LHCN-M2 (cell line): ENCODE measurements around the gene GRN. TPM values are rescaled to one million over a fixed set of nuclear protein-coding genes. Genes with fewer than 3 reads are reported as not detected.
"Not testable (repeated sequence)": the region's sequence is repeated elsewhere in the genome, so short reads cannot be mapped to it uniquely, and the experiment has no call there.

Experiments
- DNase-seq: peaks from one replicate; pipeline ENCODE4 v3.0.0-alpha.2; 2012; ENCODE audit warnings: low read depth
- total RNA-seq: library from RNA; depleted of rRNA; stranded (reverse); fragments of >200 nt; gene quantifications from 2 replicates; pipeline ENCODE4 v1.2.3, GENCODE V29; 2014

GRN gene
- total RNA-seq, 1 experiment from 2014 or later = 217 TPM

DNA sequence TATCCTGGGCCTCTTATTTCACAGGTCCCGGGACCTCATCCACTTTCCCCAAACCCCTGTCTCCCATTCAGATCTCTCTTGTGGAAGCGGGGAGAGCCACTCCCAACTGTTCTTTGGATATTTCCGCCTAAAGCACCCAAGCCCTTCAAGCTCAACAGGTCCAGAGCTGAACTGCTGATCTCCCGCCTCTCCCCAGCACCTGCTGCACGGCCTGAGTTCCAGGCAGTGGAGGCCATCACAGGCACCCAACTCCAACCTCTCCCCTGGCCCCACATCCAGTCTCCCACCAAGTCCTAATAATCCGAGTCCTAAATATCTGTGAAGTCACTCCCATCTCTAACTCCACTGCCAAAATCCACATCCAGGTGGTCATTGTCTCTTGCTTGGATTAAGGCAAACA lies 37.8 kb downstream of the GRN start:
- no peak for DNase-seq

DNA sequence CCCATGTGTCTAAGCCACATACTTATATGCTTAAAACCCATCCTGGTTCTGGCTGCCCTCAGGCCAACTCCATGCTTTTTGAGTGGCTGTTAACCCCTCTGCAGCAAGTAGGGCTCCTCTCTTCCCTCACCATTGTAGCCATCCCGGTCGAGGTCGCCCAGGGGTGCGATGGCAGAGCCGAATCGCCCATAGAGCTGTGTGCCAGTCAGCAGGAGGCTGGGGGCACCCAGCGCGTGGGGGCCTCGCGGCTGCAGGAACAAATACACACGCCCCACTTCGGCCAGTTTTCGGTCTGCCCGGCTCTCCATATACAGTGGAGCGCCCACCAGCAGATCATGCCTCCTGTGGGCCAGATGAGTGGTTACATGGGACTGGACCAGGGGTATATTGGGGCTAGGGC lies 38.3 kb downstream of the GRN start:
- DNase-seq = no peak

DNA sequence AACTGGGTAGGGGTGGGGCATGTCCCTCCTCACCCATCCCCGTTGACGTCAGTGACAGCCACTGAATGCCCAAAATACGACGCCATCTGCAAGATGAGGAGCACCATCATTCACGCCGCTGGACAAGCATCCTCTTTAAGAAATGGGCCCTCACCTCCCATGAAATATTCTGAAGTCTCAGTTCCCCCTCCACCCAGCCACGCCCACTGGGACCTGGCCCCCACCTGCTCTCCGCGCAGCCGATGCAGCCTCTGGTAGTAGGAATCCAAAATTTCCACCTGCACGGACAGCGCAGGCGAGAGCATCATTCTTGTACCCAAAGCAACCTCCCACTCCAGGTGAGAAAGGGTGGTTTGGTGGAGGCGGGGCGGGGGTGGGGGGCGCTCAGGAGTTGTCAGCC lies 38.8 kb downstream of the GRN start:
- no peak for DNase-seq

DNA sequence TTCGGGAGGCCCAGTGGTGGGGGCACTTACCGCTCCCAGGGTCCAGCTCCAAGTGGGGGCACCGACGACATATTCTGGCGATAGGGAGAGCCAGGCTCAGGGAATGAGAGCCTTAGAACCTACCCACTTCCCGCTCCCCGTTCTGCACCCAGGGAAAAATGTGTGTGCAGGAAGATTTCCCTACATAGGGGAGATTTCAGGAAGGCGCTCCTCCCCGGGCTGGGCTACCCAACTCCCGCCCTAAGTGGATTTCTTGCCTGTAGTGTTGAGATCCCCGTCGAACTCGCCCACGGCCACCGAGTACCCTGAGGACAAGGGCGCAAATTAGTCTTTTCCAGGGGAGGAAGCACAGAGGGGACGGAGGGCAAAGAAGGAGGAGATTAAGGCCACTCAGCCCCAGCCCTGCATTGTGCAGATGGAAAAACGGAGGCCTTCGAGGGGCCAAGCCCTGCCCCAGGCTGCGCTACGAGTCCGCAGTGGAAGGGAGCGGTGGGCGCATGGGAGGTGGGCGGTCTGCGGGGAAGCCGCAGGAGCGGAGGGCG lies 39.2 kb downstream of the GRN start:
- no peak for DNase-seq

DNA sequence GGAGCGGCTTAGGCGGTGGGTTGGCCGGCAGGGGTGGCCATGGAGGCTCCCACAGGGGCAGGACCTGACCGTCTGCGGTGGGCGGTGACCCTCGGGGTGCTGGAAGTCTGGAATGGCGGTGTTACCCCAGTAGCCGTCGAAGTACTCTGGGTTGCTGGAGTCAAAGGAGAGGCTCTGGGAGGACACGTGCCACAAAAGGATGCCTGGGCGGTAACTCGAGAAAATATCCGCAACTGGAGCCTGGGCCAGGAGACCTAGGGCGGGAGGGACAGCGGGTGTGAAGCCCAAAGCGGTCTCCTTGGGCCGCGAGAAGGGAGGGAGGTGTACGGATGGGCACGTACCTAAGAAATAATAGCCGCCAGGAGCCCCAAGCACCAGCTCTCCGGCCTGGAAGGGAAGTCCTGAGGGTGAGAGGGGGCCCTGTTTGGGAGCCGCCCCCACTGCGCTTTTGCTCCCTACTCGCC lies 39.8 kb downstream of the GRN start:
- DNase-seq = no peak

DNA sequence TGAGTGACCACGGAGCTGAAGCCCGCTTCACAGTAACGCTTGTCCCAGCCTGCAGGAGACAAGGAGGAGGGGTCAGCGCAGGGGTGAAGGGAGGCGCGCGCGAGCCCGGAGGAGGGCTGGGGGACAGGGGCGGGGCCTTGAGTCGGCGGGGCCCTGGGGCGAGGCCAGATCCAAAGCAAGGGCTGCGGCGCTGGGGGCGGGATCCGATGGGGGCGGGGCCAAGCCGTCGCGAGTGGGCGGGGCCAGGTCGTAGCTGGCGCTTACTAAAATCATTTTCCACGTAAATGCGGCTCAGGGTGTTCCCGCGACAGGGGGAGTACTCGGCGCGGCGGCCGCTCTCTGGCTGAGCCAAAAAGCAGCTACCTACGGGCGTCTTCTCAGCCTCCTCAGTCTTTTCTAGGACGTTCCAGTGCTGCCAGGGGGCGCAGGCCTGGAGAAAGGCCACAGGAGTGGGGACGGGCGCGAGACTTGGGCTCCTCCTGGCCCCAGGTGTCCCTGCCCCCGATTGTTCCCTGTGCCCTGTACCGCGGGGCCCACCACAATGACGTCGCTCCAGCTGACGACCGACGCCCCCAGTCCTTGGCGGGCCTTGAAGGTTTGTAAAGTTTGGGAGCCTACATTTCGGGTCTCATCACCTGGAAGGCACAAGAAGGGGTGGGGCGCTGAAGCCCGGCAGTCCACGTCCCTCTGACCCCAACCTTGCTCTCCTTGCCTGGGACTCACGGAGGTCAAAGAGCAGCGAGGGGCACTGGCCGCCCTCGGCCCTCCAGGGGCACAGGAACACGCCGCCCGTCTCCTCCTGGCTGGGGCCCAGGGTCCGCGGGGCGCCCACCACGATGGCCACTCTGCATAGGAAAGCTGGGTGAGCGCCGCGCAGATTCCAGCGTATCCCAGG lies 40.4 kb downstream of the GRN start:
- DNase-seq = peak; percentile 56

DNA sequence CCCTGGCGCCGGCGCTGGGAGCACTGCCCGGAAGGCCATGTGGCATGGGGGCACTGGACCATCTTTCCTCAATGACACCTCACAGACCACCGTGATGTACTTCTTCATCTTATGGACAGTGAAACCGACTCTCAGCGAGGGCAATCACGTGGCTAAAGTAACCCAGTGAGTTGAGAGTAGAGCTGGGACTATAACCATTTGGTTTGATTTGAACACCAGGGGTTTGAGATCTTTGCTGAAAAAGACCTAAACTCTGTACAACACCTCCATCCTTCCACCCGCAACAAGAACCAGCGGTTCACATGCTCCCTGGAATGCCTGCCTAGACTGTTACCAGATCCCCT lies 41.1 kb downstream of the GRN start:
- no peak for DNase-seq

DNA sequence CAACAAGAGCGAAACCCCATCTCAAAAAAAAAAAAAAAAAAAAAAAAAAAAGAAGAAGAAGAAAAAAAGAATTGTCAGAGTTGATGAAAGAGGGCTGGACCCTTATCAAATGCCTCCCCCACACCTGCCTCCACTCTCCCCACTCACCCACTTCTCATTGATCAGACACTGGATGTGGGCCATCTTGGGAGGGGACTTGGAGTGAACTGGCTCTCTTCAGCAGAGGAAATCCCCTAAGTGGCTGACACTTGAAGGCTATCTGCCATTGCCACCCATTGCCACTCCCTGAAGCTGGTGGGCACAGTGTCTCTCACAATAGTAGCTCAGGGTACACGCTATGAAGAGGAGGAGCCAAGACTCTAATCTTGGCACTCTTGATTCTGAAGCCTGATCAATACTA lies 42.7 kb downstream of the GRN start:
- no peak for DNase-seq

DNA sequence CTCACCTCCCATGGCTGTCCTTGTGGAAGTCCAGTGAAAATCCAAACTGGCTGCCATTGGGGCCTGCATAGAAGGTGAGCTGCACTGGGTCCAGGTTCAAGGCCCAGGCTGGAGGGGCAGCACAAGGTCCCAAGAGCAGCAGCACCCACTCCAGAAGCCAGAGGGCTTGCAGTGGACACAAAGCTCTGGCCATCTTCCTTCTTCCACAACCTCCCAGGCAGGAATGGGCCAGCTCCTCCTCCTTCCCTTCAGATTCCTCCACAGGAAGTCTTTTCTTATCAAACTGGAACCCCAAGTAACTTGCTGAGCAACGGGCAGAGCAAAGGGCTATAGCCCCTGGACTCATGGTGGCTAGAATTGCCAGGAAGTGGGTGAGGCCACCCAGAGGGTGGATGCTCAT lies 44.2 kb downstream of the GRN start, which contains the start of gene ITGA2B:
ITGA2B (minus strand) TSS at position 369 of the 400 bp plus-strand sequence; CDS start at position 193, 176 bp downstream.
- no peak for DNase-seq

DNA sequence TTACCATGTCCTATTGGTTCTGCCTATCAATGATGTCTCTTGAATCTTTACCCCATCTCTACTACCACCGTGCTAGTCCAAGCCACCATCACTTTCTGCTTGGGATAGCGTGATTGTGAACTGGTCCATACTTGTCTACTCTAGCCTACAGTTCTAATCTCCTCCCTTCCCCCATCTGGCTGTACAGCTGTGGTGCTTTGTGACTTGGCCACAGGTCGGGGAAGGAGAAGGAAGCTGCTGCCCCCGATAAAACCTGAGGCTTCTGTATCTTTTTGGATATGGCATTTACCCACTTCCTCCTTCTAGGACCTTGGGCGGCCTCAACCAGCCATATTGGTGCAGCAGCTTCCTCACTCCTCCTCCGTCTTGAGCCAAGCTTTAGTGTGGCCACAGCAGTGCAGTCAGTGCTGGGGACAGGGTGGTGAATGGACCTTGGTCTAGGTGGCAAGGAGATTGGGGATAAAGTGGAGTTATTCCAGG lies 44.7 kb downstream of the GRN start:
- DNase-seq = no peak

DNA sequence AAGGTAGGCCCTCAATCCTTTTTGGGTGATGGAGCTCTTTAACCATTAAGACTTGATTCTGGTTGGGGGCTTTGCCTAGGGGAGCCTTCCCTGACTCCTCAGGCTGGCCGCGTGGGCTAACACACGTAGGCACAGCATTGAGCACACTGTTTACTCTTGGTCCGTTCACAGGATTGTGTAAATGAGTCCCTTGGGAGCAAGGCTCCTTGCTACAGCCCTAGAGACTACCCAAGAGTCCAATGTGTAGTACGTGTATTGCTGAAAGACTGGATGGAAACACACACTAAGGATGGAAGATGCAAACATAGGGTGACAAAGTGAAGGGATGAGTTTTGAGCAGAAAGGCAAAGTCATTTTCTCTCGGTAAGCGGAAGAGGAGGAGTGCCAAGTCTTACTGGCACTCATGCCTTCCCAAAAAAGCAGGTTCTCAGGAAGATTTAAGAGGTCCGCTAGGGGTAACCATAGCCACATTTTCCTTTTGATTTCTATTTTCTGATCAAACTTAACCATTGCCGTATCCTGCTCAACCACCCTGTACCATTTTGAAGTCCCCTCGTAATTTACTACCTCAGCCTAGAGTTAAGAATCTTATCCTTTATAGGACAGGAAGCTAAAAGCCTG lies 45.3 kb downstream of the GRN start:
- DNase-seq = no peak

DNA sequence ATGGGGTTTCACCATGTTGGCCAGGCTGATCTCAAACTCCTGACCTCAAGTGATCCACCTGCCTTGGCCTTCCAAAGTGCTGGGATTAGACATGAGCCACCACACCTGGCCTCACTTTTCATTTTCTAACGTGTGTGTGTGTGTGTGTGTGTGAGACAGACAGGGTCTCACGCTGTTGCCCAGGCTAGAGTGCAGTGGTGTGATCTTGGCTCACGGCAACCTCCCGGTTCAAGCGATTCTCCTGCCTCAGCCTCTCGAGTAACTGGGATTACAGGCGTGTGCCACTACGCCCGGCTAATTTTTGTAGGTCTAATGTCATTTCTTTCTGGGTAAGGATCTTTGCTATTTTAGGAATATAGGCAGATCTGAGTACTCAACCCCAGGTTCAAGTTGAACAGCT lies 49.0 kb downstream of the GRN start:
- DNase-seq = not testable (repeated sequence)

DNA sequence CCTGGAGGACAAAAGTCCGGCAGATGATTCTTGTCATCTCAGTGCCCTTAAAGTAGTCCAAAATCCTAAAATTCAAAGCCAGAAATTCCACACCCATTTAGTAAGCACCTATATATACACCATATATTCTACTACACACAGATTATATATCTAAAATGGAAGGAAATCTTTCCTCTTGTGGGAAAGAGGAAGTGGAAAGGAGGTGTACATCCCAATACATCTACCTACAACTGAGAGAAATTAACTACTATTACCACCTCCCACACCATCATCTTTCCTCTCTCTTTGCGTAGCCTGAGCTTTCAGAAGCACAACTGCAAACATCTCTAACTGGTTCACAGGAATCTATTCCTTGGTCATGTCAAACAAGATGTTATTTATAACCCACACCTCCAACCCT lies 49.7 kb downstream of the GRN start:
- DNase-seq = no peak

DNA sequence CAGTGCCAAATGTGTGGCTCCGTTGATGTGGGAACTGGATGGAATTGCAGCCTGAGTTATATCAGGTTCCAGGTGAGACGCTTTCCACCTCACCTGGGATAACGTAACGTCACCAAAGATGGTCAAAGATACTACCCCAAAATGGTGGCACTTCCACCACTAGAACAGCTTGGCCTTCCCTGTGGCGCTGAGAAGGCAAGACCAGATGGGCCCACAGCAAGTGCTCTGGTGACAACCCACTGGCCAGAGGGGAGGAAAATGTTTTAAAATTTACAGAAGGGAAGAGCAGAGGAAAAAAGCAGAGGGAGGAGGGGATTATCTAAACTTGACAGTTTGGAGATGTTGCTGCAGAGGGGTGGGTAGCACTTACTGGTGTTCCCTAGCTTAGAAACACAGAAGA lies 51.8 kb downstream of the GRN start:
- DNase-seq = no peak

DNA sequence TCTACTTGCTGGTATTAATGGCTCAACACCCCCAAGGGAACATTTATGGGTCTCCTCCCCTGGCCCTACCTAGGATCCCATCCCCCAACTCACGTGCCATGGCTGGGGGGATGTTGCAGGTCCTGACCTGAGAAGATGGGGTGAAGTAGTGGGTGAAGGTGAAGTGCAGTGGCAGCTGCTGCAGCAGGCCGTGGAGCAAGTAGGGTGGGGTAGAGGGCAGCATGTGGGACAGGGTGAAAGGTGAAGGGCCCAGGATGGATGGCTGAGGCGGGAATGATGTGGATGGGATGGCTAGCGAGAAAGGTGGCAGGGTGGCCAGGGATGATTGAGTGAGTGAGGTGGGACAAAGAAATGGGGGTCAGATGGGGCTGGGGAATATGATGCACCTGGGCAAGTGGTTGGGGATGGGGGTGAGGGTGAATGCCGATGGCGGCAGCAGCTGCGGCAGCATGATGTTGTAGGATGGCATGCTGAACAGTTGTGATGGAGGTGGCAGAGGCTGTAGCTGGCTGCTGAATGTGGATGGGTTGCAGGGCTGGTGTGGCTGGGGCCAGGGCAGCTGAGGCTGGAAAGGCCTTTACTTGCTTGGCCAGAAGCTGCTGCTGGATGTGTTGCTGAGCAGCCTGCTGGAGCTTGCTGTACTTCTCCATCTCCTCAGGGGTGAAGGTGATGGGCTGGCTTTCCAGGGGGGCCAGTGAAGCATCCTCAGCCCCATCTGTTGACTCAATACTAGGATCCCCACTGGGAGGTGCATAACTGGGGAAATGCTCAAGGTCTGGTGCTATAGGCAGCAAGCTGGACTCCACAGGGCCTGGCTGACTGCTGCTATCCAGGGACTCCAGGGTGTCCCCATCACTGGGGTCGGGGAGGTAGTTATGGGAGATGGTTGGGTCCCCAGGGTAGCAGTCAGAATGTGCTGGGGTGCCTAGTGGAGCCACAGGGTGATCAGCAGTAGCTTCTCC lies 52.7 kb downstream of the GRN start:
- no peak for DNase-seq

DNA sequence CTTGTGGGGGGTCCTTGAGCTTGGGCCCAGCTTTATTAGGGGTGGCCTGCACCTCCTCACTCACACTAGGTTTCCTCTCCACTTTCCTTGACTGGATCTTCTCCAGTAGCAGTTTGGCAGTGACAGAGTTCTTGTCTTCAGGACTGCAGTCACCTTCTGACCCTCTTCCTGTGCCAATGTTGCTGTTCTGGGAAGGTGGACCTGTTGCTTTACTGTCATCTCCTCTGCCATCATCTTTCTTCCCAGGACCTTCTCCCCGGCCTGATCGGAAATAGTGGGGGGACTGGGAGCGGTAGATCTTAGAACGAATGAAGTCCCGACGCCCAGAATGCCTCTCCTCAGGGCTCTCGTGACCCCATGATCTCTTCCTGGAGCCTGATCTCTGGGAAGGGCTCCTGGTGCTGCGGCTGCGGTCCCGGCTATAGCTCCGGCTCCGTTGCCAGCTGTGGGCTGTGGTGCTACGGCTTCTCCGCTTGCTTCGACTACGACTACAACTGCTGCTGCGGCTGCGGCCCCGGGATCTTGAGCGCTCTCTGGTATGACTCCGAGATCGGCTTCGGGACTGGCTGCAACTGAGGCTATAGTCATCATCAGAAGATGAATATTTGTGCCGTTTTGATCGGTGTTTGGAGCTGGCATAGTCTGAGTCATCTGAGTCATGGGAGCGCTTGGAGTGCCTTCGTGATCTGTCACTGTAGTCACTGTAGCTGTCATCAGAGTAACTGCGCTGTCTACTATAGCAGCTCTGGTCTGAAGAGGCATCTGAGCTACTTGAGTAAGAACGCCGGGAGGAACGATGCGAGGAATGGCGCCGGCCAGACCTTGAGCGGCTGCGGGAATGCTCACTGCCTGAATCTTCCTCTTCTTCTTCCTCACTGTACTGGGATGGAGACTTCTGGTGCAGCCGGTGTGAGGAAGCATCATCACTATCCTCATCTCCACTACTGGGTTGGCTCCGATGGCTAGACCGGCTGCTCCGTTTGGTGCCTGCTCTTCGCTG lies 53.9 kb downstream of the GRN start:
- no peak for DNase-seq

DNA sequence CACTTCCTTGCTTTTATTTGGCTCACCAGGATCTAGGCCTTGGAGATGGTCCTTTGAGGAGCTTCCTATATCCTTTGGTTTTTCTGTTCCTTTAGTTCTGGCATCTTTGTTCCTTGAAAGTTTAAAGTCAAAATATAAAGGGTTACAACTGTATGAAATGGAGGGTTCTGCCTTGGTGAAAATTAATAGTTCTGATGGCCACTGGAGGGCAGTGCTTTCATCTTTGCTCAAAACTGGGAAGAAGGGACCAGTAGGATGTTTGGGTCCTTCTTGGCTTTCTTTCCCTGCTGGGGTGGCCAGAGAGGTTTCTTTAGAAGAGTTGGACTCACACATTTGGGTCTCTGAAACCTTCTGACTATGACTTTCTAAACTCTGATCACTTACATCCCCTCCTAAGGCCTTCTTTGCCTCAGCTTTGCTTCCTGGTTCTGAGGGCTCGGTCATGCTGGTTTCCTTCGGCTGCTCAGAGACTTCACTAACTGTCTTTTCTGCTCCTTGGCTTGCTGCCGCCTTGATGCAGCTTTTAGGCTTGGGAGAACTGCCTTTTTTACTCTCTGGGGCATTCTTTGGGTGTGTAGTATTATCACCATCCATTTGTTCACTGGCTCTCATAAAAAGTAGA lies 55.2 kb downstream of the GRN start:
- peak; percentile 33 for DNase-seq
